ENCODE data around the gene WNT3. TPM values are rescaled to one million over a fixed set of nuclear protein-coding genes. Genes with fewer than 3 reads are reported as not detected.

Gene WNT3
- total and polyA plus RNA-seq, 10 of the 15 experiments (the other 5 are each of a cell fraction or from before 2014, with no cell fraction given) = 0.01 to 0.03 TPM; not detected in 8

- CTCF ChIA-PET = interaction anchor here (3.0 kb wide), 1 partner anchor 10 kb away, joined by 10 read pairs; no protein-coding TSS in a partner anchor
- in situ Hi-C loops (cut with MboI) (loop anchor here (10.0 kb wide), 1 partner anchor 578 kb away; no protein-coding TSS in a partner anchor), intact Hi-C loops (cut with micrococcal nuclease; ENCODE audit: unreplicated experiment) (no loop called here)
- POLR2A ChIA-PET = no interaction called here
- Histone ChIP-seq H3K4me3 (no peak overlapping the region), H3K9me3 (replicated peaks; ENCODE audit: control insufficient read depth, insufficient read depth, low read length) (no peaks in the 10 kb centered on the region), H3K79me2 (ENCODE audit: control insufficient read depth, insufficient read depth, low read length) (no peaks in the 10 kb centered on the region), H3K36me3 (ENCODE audit: control insufficient read depth in 2 of 2, insufficient read depth in 2 of 2, low read length in 1 of 2) (no peaks in the 10 kb centered on the region), H3K27ac (ENCODE audit: control insufficient read depth, insufficient read depth) (no peak overlapping the region), H3K27me3 (replicated peaks in 1 of 2; ENCODE audit: control insufficient read depth in 2 of 2, insufficient read depth in 2 of 2, low read length in 1 of 2) (no peaks in the 10 kb centered on the region), H3K4me1 (ENCODE audit: control insufficient read depth, insufficient read depth, low read length) (no peaks in the 10 kb centered on the region), H2AFZ (ENCODE audit: control insufficient read depth, low read depth, low read length) (no peak overlapping the region), H3K9ac (ENCODE audit: control insufficient read depth, insufficient read depth, low read length) (no peak overlapping the region), H3K4me2 (ENCODE audit: control insufficient read depth, insufficient read depth) (no peak overlapping the region), H4K20me1 (ENCODE audit: control insufficient read depth, insufficient read depth) (no peaks in the 10 kb centered on the region)
- no TSS peak for BruUV-seq (replicated peaks)
- RAD21 ChIA-PET (ENCODE audit: unreplicated experiment) = no interaction called here
- WGBS (ENCODE audit: insufficient coverage, insufficient replicate concordance, low lambda C conversion rate, missing lambda C conversion rate) = 25% methylated on average over 17 of the region's 17 CpGs
- DNase-seq (ENCODE audit: low read depth, low spot score) = no peak
- no peak for ATAC-seq
- SMC1A ChIA-PET (ENCODE audit: uncharacterized antibody, unreplicated experiment) = no interaction called here
- FAIRE-seq = no peak
- TF ChIP-seq MEF2A (IDR thresholded peaks at IDR 0.05; ENCODE audit: insufficient read depth, low read depth, low read length) (no peak), E2F4 (IDR thresholded peaks at IDR 0.05; ENCODE audit: low read depth, low read length) (no peak)
Observed at GRCh38 chr17:46832945-46833839, 14.7 kb upstream of the WNT3 start.

- H2AFZ ChIP-seq (ENCODE audit: control insufficient read depth, low read depth, low read length) = no peak overlapping the region
- ChIA-PET SMC1A (ENCODE audit: uncharacterized antibody, unreplicated experiment) (no interaction called here), CTCF (no interaction called here), RAD21 (ENCODE audit: unreplicated experiment) (no interaction called here), POLR2A (no interaction called here)
- no peak overlapping the region for H3K27ac ChIP-seq (ENCODE audit: control insufficient read depth, insufficient read depth)
- H3K9me3 ChIP-seq (replicated peaks; ENCODE audit: control insufficient read depth, insufficient read depth, low read length) = no peaks in the 10 kb centered on the region
- BruUV-seq (replicated peaks) = no TSS peak
- ATAC-seq = no peak
- no peak overlapping the region for H3K9ac ChIP-seq (ENCODE audit: control insufficient read depth, insufficient read depth, low read length)
- no peaks in the 10 kb centered on the region for H3K4me1 ChIP-seq (ENCODE audit: control insufficient read depth, insufficient read depth, low read length)
- no peak overlapping the region for H3K4me3 ChIP-seq
- DNase-seq (ENCODE audit: low read depth, low spot score) = no peak
- H3K4me2 ChIP-seq (ENCODE audit: control insufficient read depth, insufficient read depth) = no peak overlapping the region
- H4K20me1 ChIP-seq (ENCODE audit: control insufficient read depth, insufficient read depth) = no peaks in the 10 kb centered on the region
- H3K27me3 ChIP-seq (replicated peaks in 1 of 2; ENCODE audit: control insufficient read depth in 2 of 2, insufficient read depth in 2 of 2, low read length in 1 of 2) = no peaks in the 10 kb centered on the region
- WGBS (ENCODE audit: insufficient coverage, insufficient replicate concordance, low lambda C conversion rate, missing lambda C conversion rate) = 27% methylated on average over 9 of the region's 11 CpGs
- no peak for FAIRE-seq
- H3K36me3 ChIP-seq (ENCODE audit: control insufficient read depth in 2 of 2, insufficient read depth in 2 of 2, low read length in 1 of 2) = no peaks in the 10 kb centered on the region
- in situ Hi-C loops (cut with MboI) (loop anchor here (10.0 kb wide), 1 partner anchor 578 kb away; no protein-coding TSS in a partner anchor), intact Hi-C loops (cut with micrococcal nuclease; ENCODE audit: unreplicated experiment) (no loop called here)
- TF ChIP-seq IRF5 (IDR thresholded peaks at IDR 0.05; ENCODE audit: borderline replicate concordance) = no peak
- no peak for TF ChIP-seq ZNF207 (IDR thresholded peaks at IDR 0.05; ENCODE audit: borderline replicate concordance)
- no peak for TF ChIP-seq NR2F1 (conservative IDR thresholded peaks at IDR 0.05)
- no peak for TF ChIP-seq HSF1 (IDR thresholded peaks at IDR 0.05; ENCODE audit: low read depth, low read length)
- no peak for TF ChIP-seq DPF2 (IDR thresholded peaks at IDR 0.05)
- no peak for TF ChIP-seq CHD4 (IDR thresholded peaks at IDR 0.05)
- no peak for TF ChIP-seq KAT2A (conservative IDR thresholded peaks at IDR 0.05; ENCODE audit: control insufficient read depth, low read depth, low read length)
- no peak for TF ChIP-seq TCF3 (IDR thresholded peaks at IDR 0.05; ENCODE audit: borderline replicate concordance, insufficient read depth, low read depth, low read length)
- H3K79me2 ChIP-seq (ENCODE audit: control insufficient read depth, insufficient read depth, low read length) = no peaks in the 10 kb centered on the region
Observed at GRCh38 chr17:46832331-46832821, 13.9 kb upstream of the WNT3 start.

Data from GM12878 (cell line).